ENCODE measurements around the gene RSPH9. TPM values are rescaled to one million over a fixed set of nuclear protein-coding genes. Genes with fewer than 3 reads are reported as not detected.

The RSPH9 gene
- total and polyA plus RNA-seq, 12 donors, result 0.20 to 1.00 (median 0.37) TPM; not detected in 2

DNA sequence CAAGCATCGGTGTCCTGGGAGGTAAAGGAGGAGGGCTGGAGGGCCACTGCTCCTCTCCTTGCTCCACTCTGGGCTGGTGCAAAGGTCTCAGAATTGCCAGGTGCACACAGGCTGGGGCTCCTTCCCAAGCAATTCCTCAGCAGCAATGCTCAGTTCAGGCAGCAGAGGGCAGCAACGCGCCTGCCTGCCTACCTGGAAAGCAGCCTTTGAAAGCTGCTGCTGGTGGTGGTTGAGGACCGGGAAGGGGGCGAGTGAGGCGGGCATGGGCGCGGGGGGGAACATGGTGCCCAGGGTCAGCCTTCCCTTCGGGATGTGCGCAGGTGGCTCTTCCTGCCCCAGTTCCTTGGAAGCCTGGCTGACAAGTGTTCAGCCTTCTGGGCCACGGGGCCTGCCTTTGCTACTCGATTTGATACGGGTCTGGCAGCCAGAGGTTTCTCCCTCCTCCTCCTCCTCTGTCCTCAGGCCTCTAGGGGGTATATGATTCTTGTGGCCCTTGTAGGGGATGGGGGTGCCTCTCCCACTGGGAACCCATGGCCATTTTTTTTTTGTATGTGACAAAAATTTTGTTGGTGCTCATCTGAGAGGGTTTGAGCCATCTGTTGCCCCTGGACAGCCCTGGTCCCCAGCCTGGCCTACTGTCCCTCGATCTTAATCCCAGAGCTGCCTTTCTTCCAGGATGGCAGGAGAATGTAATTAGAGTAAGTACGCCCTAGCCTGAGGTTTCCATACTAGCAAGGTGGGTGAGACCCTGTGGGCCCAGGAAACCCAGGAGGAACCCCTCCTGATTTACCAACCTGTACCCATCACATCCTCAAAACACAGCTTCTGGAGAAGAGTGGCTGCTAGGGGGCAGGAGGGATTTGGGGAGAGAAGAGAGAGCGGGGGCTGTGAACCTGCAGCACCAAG is 22.7 kb downstream of the RSPH9 start:
- Histone ChIP-seq H3K9me3 (replicated peaks in 1 of 3) (no peaks in the 10 kb centered on the region), H3K27ac (peak overlapping the region in 2 of 5 donors; percentile 42 to 44), H3K27me3 (no peaks in the 10 kb centered on the region), H3K36me3 (replicated peaks in 1 of 2) (peaks cover 0 to 17% of the 10 kb centered on the region in 2 donors), H3K4me1 (replicated peaks in 1 of 2) (peaks cover 15 to 36% of the 10 kb centered on the region in 2 donors), H3K4me3 (no peak overlapping the region)
- DNase-seq, result peak; percentile 75 to 94 (median 85)
- WGBS, 4 donors, result 11 to 20% (median 13%) methylated on average over 9 to 16 of the region's 16 CpGs
- intact Hi-C loops (cut with DNase I), result loop anchor here (5.0 kb wide), 3 partner anchors 90 to 410 kb away; no protein-coding TSS in a partner anchor
- TF ChIP-seq, protein P1, sequence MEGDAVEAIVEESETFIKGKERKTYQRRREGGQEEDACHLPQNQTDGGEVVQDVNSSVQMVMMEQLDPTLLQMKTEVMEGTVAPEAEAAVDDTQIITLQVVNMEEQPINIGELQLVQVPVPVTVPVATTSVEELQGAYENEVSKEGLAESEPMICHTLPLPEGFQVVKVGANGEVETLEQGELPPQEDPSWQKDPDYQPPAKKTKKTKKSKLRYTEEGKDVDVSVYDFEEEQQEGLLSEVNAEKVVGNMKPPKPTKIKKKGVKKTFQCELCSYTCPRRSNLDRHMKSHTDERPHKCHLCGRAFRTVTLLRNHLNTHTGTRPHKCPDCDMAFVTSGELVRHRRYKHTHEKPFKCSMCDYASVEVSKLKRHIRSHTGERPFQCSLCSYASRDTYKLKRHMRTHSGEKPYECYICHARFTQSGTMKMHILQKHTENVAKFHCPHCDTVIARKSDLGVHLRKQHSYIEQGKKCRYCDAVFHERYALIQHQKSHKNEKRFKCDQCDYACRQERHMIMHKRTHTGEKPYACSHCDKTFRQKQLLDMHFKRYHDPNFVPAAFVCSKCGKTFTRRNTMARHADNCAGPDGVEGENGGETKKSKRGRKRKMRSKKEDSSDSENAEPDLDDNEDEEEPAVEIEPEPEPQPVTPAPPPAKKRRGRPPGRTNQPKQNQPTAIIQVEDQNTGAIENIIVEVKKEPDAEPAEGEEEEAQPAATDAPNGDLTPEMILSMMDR (IDR thresholded peaks at IDR 0.05), result peak; percentile 86 to 95 (median 95)
- TF ChIP-seq POLR2A (IDR thresholded peaks at IDR 0.05), result no peak

DNA sequence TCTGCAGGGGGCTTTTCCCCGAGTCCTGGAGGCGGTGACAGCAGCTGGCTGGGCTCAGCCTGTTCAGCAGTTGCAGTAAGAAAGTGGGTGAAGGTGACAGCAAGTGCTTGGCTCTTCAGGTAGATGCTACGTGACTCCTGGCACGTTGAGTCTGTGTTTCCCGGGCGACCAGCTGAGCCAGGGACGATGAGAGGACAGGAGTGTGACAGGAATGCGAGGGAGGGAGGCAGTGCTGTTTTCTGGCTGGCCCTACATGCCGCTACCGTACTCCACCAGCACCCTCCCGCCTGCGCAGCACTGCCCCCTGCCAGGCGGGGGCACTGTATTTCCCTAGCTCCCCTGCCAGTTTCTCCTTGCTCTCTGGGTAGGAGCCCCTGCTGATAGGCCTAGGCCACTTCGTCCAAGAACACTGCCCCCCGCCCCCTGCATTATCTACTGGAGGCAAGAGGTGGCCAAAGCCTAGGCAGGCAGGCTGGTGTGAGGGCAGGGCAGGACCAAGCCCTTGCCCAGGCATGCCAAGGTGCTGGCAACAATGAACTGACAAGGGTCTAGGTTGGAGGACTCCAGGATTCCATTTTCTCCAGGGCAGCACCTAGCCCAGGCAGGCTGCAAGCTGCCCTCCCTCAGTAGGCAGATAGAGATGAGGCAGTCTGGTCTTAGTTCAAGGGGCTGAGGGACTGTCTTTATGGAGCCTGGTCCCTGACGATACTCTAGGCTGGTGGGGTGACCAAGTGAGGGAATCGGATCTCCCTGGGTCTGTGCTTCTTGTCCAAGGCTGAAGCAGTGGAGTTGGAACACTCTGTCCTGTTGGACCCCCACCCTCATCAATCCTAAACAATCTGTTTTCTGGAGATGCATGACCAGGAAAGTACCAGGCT is 23.6 kb downstream of the RSPH9 start:
- DNase-seq, result peak; percentile 76 to 84 (median 81)

DNA sequence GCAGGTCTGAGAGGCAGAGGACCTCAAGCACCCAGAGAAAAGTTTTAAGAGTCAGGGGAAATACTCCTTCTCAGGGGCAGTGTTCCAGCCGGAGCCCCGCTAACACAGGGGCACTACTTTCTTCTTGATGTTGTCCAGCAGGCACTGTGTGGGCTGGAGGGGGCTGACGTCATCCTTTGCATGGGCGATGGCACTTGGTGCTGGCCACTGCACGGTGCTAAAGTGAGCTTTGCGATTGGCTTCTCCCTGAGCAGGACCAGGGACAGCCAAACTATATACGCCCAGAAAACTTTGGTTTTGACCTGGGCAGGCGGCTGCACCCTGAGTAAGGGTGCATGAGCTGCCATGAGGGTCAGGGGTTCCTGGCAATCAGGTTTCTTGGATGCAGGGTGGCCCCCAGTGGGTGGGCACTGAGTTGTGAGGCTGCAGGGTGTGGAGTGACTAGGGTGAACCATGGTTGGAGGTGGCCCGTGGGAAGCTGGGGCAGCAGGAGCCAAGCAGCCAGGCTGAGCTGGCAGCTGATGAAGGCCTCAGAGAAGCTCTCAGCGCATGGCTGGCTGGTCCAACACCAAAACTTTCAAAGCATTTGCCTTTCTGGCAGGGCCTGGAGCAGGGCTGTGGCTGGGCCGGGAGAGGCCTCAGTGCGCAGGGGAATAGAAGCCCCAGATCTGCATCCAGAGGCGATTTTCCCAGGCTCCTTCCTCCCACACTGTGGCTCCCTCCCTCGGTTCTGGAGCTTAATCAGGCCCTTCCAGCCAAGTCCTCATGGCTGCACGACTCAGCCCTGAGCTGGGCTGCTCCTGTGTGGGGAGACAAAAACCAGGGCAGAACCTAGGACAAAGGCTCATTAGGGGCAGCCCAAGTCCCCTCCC is 24.4 kb downstream of the RSPH9 start:
- peak; percentile 26 to 80 (median 44) for DNase-seq
- intact Hi-C loops (cut with DNase I), result loop anchor here (5.0 kb wide), 3 partner anchors 88 to 408 kb away; no protein-coding TSS in a partner anchor
- no peaks in the 10 kb centered on the region for H3K27me3 ChIP-seq
- H3K9me3 ChIP-seq (replicated peaks in 1 of 3), result no peaks in the 10 kb centered on the region
- H3K27ac ChIP-seq, result peak overlapping the region in 2 of 5 donors; percentile 20 to 44
- TF ChIP-seq POLR2A (IDR thresholded peaks at IDR 0.05), result peak in 1 of 2 donors; percentile 2
- TF ChIP-seq, protein P1 (IDR thresholded peaks at IDR 0.05), result no peak
- WGBS, 4 donors, result 60 to 65% (median 63%) methylated on average over 5 to 15 of the region's 15 CpGs
- H3K4me1 ChIP-seq (replicated peaks in 1 of 2), result peaks cover 31 to 52% of the 10 kb centered on the region in 2 donors
- H3K36me3 ChIP-seq (replicated peaks in 1 of 2), result peaks cover 0 to 28% of the 10 kb centered on the region in 2 donors
- H3K4me3 ChIP-seq, result no peak overlapping the region

More for the DNA sequence above, 23.6 kb downstream of the RSPH9 start:
- Histone ChIP-seq H3K36me3 (replicated peaks in 1 of 2) (peaks cover 0 to 19% of the 10 kb centered on the region in 2 donors), H3K4me1 (replicated peaks in 1 of 2) (peaks cover 24 to 45% of the 10 kb centered on the region in 2 donors), H3K4me3 (no peak overlapping the region), H3K9me3 (replicated peaks in 1 of 3) (no peaks in the 10 kb centered on the region), H3K27ac (peak overlapping the region in 2 of 5 donors; percentile 42 to 44), H3K27me3 (no peaks in the 10 kb centered on the region)
- WGBS, 4 donors, result 8 to 30% (median 15%) methylated on average over 14 to 17 of the region's 17 CpGs
- intact Hi-C loops (cut with DNase I), result loop anchor here (5.0 kb wide), 3 partner anchors 89 to 409 kb away; no protein-coding TSS in a partner anchor
- TF ChIP-seq, protein P1 (IDR thresholded peaks at IDR 0.05), result peak; percentile 15 to 54 (median 44)
- no peak for TF ChIP-seq POLR2A (IDR thresholded peaks at IDR 0.05)
